H9 (cell line): ENCODE data around the gene SPTBN1. TPM values are rescaled to one million over a fixed set of nuclear protein-coding genes. Genes with fewer than 3 reads are reported as not detected.

Experiments
- DNase-seq: peaks from one replicate; pipeline ENCODE4 v3.0.0-alpha.2; 2017
- H2AFZ ChIP-seq: one replicate; pipeline ENCODE4 v1.6.1; 2013; ENCODE audit warnings: mild to moderate bottlenecking, low read length, control low read depth, moderate library complexity
- H2AK5ac ChIP-seq: 2 replicates; pipeline ENCODE4 v1.6.1; 2013; ENCODE audit warnings: low read length, control low read depth, mixed read lengths; ENCODE audit not compliant: insufficient read length
- H2BK120ac ChIP-seq: one replicate; pipeline ENCODE4 v1.6.1; 2013; ENCODE audit warnings: low read depth, mild to moderate bottlenecking, low read length, control low read depth, inconsistent platforms; ENCODE audit not compliant: poor library complexity, severe bottlenecking
- H2BK12ac ChIP-seq: 2 replicates; pipeline ENCODE4 v1.6.1; 2013; ENCODE audit warnings: low read length, control low read depth, mixed read lengths, low read depth; ENCODE audit not compliant: insufficient read length
- H2BK15ac ChIP-seq: 2 replicates; pipeline ENCODE4 v1.6.1; 2013; ENCODE audit warnings: low read depth, low read length, control low read depth
- H2BK20ac ChIP-seq: one replicate; pipeline ENCODE4 v1.6.1; 2013; ENCODE audit warnings: low read depth, mild to moderate bottlenecking, low read length, control low read depth, inconsistent platforms; ENCODE audit not compliant: poor library complexity, severe bottlenecking
- H2BK5ac ChIP-seq: 2 replicates; pipeline ENCODE4 v1.6.1; 2013; ENCODE audit warnings: low read length, control low read depth, mixed read lengths; ENCODE audit not compliant: insufficient read length
- H3K14ac ChIP-seq: 2 replicates; pipeline ENCODE4 v1.6.1; 2013; ENCODE audit warnings: low read length, control low read depth; ENCODE audit not compliant: insufficient read depth
- H3K18ac ChIP-seq: 2 replicates; pipeline ENCODE4 v1.6.1; 2013; ENCODE audit warnings: low read depth, mild to moderate bottlenecking, mixed read lengths, low read length, control low read depth; ENCODE audit not compliant: insufficient read length
- H3K23ac ChIP-seq: 2 replicates; pipeline ENCODE4 v1.6.1; 2013; ENCODE audit warnings: low read length, control low read depth, mixed read lengths, low read depth; ENCODE audit not compliant: insufficient read length
- H3K23me2 ChIP-seq: 2 replicates; pipeline ENCODE4 v1.6.1; 2013; ENCODE audit warnings: low read depth, mild to moderate bottlenecking, mixed read lengths, low read length, control low read depth; ENCODE audit not compliant: insufficient read length, poor library complexity, severe bottlenecking
- H3K27ac ChIP-seq: 2 replicates; pipeline ENCODE4 v1.5.1; 2013; ENCODE audit warnings: low read length, control low read depth, mixed read lengths, low read depth; ENCODE audit not compliant: insufficient read length
- H3K27me3 ChIP-seq: 2 replicates; pipeline ENCODE4 v1.6.1; 2013; ENCODE audit warnings: low read length, control low read depth, inconsistent platforms; ENCODE audit not compliant: insufficient read depth
- H3K4ac ChIP-seq: 2 replicates; pipeline ENCODE4 v1.6.1; 2013; ENCODE audit warnings: low read depth, mild to moderate bottlenecking, control low read depth, inconsistent platforms, low read length, moderate library complexity
- H3K4me1 ChIP-seq: 2 replicates; pipeline ENCODE4 v1.6.1; 2013; ENCODE audit warnings: low read length, control low read depth, inconsistent platforms; ENCODE audit not compliant: insufficient read depth
- H3K4me2 ChIP-seq: 2 replicates; pipeline ENCODE4 v1.6.1; 2013; ENCODE audit warnings: low read length, control low read depth, mixed read lengths; ENCODE audit not compliant: insufficient read length, insufficient read depth
- H3K56ac ChIP-seq: 2 replicates; pipeline ENCODE4 v1.6.1; 2013; ENCODE audit warnings: low read depth, mild to moderate bottlenecking, mixed read lengths, low read length, control low read depth; ENCODE audit not compliant: insufficient read length
- H3K79me1 ChIP-seq: 2 replicates; pipeline ENCODE4 v1.6.1; 2013; ENCODE audit warnings: low read depth, mild to moderate bottlenecking, moderate library complexity, low read length, control low read depth, inconsistent platforms; ENCODE audit not compliant: insufficient read depth, poor library complexity, severe bottlenecking
- H3K79me2 ChIP-seq: 2 replicates; pipeline ENCODE4 v1.6.1; 2013; ENCODE audit warnings: low read length, control low read depth, inconsistent platforms; ENCODE audit not compliant: insufficient read depth
- H3K9ac ChIP-seq: 2 replicates; pipeline ENCODE4 v1.6.1; 2013; ENCODE audit warnings: low read length, control low read depth, mixed read lengths; ENCODE audit not compliant: insufficient read length; ENCODE audit errors: extremely low read depth
- H3K9me3 ChIP-seq: one replicate; pipeline ENCODE4 v1.6.1; 2013; ENCODE audit warnings: low read depth, low read length, inconsistent platforms; ENCODE audit not compliant: control insufficient read depth
- H3T11ph ChIP-seq: one replicate; pipeline ENCODE4 v1.6.1; 2013; ENCODE audit warnings: mild to moderate bottlenecking, low read length, control low read depth, inconsistent platforms
- H4K20me1 ChIP-seq: one replicate; pipeline ENCODE4 v1.6.1; 2013; ENCODE audit not compliant: control insufficient read depth, insufficient read length, insufficient read depth
- H4K5ac ChIP-seq: 2 replicates; pipeline ENCODE4 v1.6.1; 2013; ENCODE audit warnings: low read depth, mild to moderate bottlenecking, mixed read lengths, low read length, control low read depth; ENCODE audit not compliant: insufficient read length
- H4K8ac ChIP-seq: replicated peaks from 2 replicates; pipeline ENCODE4 v1.6.1; 2013; ENCODE audit warnings: low read length, control low read depth, mixed read lengths, low read depth; ENCODE audit not compliant: insufficient read length
- H4K91ac ChIP-seq: 2 replicates; pipeline ENCODE4 v1.6.1; 2013; ENCODE audit warnings: low read depth, mild to moderate bottlenecking, moderate library complexity, mixed read lengths, low read length, control low read depth; ENCODE audit not compliant: insufficient read length
- H3K27ac Mint-ChIP-seq, 3 experiments: 2 replicates in 2 of 3; 3 replicates in 1 of 3; pipeline ENCODE4 v1.8.0; 2020 to 2021; ENCODE audit warnings: mixed read lengths in 3 of 3, mild to moderate bottlenecking in 1 of 3, moderate library complexity in 1 of 3
- H3K27me3 Mint-ChIP-seq: 2 replicates; pipeline ENCODE4 v1.8.0; 2021; ENCODE audit warnings: low read depth, mild to moderate bottlenecking, moderate library complexity, mixed read lengths
- H3K36me3 Mint-ChIP-seq, 3 experiments: 2 replicates in 2 of 3; 3 replicates in 1 of 3; pipeline ENCODE4 v1.8.0; 2020 to 2021; ENCODE audit warnings: low read depth in 3 of 3, mixed read lengths in 3 of 3; ENCODE audit not compliant: insufficient read depth in 1 of 3
- H3K4me1 Mint-ChIP-seq, 2 experiments: 2 replicates each; pipeline ENCODE4 v1.8.0; 2020; ENCODE audit warnings: mixed read lengths in 2 of 2
- H3K4me3 Mint-ChIP-seq, 2 experiments: 2 replicates in 1 of 2; 3 replicates in 1 of 2; pipeline ENCODE4 v1.8.0; 2020 to 2021; ENCODE audit warnings: mild to moderate bottlenecking in 2 of 2, mixed read lengths in 2 of 2, moderate library complexity in 1 of 2
- H3K9me3 Mint-ChIP-seq, 2 experiments: 2 replicates in 1 of 2; 3 replicates in 1 of 2; pipeline ENCODE4 v1.8.0; 2020; ENCODE audit warnings: mild to moderate bottlenecking in 2 of 2, mixed read lengths in 2 of 2, moderate library complexity in 1 of 2
- CTCF ChIP-seq: fragments of 200-600 bp; sonication (generic); conservative IDR thresholded peaks from 3 replicates; pipeline ENCODE4 v1.8.0; 2021; ENCODE audit warnings: antibody characterized with exemption, mild to moderate bottlenecking
- WGBS: extraction: QIAGEN DNeasy Blood & Tissue Kit; methylation state at CpG from one replicate; pipeline ENCODE4 v1.1.7; 2013; ENCODE audit warnings: missing lambda C conversion rate, low lambda C conversion rate, mixed read lengths; ENCODE audit not compliant: insufficient read length; ENCODE audit errors: extremely low coverage; 5-methylcytosine and 5-hydroxymethylcytosine counted together
- total RNA-seq: library from RNA; stranded (reverse); gene quantifications from 2 replicates; pipeline ENCODE4 v1.2.1, GENCODE V29; 2021

The SPTBN1 gene
- total RNA-seq, 1 experiment from 2014 or later = 164 TPM

- no peak overlapping the region for H2BK20ac ChIP-seq
- Mint-ChIP-seq H3K4me1 (peaks cover 8 to 16% of the 10 kb centered on the region in 2 experiments), H3K27ac (no peak overlapping the region), H3K9me3 (no peaks in the 10 kb centered on the region; a peak in 1 of 5 replicates), H3K27me3 (no peaks in the 10 kb centered on the region), H3K36me3 (peaks cover 13 to 15% (median 13%) of the 10 kb centered on the region in 3 experiments; a peak in 6 of 7 replicates), H3K4me3 (no peak overlapping the region)
- no peak overlapping the region for H3K9ac ChIP-seq
- no peak overlapping the region for H3T11ph ChIP-seq
- H4K8ac ChIP-seq = no peak overlapping the region
- no peaks in the 10 kb centered on the region; the same call in 1 of the 2 replicates for H3K79me2 ChIP-seq
- H4K91ac ChIP-seq = no peak overlapping the region
- no peak overlapping the region for H3K4me2 ChIP-seq
- no peaks in the 10 kb centered on the region for H3K27me3 ChIP-seq
- WGBS = no CpG with 5 or more reads among the region's 12 CpGs
- no peak overlapping the region for H2AK5ac ChIP-seq
- no peak overlapping the region for H3K23ac ChIP-seq
- no peaks in the 10 kb centered on the region for H3K79me1 ChIP-seq
- no peaks in the 10 kb centered on the region for H4K20me1 ChIP-seq
- no peak overlapping the region for H3K4ac ChIP-seq
- no peak overlapping the region for H3K14ac ChIP-seq
- H2BK12ac ChIP-seq = no peak overlapping the region
- no peak overlapping the region for H4K5ac ChIP-seq
- H2BK5ac ChIP-seq = no peak overlapping the region
- H3K4me1 ChIP-seq = peaks cover 2% of the 10 kb centered on the region; the same call in 1 of the 2 replicates
- TF ChIP-seq CTCF = no peak
- H3K9me3 ChIP-seq = no peaks in the 10 kb centered on the region
- no peak overlapping the region for H2BK120ac ChIP-seq
- H2AFZ ChIP-seq = no peak overlapping the region
- H3K56ac ChIP-seq = no peak overlapping the region
- no peak overlapping the region for H3K18ac ChIP-seq
- H2BK15ac ChIP-seq = no peak overlapping the region
- no peak for DNase-seq
- H3K27ac ChIP-seq = no peak overlapping the region
- H3K23me2 ChIP-seq = no peaks in the 10 kb centered on the region
Observed at GRCh38 chr2:54526226-54526879, 70.2 kb downstream of the SPTBN1 start.
